ENCODE results near the gene HOOK2. TPM values are rescaled to one million over a fixed set of nuclear protein-coding genes. Genes with fewer than 3 reads are reported as not detected.
"Not testable (repeated sequence)": the region's sequence is repeated elsewhere in the genome, so short reads cannot be mapped to it uniquely, and the experiment has no call there.

HOOK2 gene
- total and polyA plus RNA-seq, 2 of the 4 experiments (the other 2 are of a cell fraction): 7.5 to 21.6 TPM

- H2AK5ac ChIP-seq (ENCODE audit: low read depth, low read length); H3K9ac ChIP-seq (ENCODE audit: low read depth, low read length); H3K9me3 ChIP-seq (ENCODE audit: control insufficient read depth, insufficient read depth, low read length); DNase-seq; H3K27ac ChIP-seq (ENCODE audit: insufficient read depth, low read length); H3K23ac ChIP-seq (ENCODE audit: low read depth, low read length); H3K4me1 ChIP-seq (ENCODE audit: control insufficient read depth, insufficient read depth, low read length); H3K4me2 ChIP-seq (ENCODE audit: low read depth, low read length); POLR2A ChIA-PET (ENCODE audit: unreplicated experiment); H2AK9ac ChIP-seq (replicated peaks; ENCODE audit: low read depth, low read length, poor library complexity); ATAC-seq (ENCODE audit: low read depth); H4K5ac ChIP-seq (ENCODE audit: low read depth, low read length); H2BK5ac ChIP-seq (ENCODE audit: low read depth, low read length, poor library complexity, severe bottlenecking); H2BK120ac ChIP-seq (ENCODE audit: low read depth, low read length); H4K20me1 ChIP-seq (ENCODE audit: insufficient read depth, low read length); H2BK15ac ChIP-seq (ENCODE audit: low read depth, low read length); H4K8ac ChIP-seq (ENCODE audit: low read depth in 2 of 2, low read length in 2 of 2); H2AFZ ChIP-seq (replicated peaks; ENCODE audit: low read length, poor library complexity); H3K14ac ChIP-seq (replicated peaks; ENCODE audit: low read depth, low read length); H3K27me3 ChIP-seq (ENCODE audit: control insufficient read depth, insufficient read depth, low read length); H3K18ac ChIP-seq (ENCODE audit: low read depth, low read length); H3K56ac ChIP-seq (ENCODE audit: extremely low read depth, insufficient read depth, low read length); BruUV-seq (replicated peaks); H3K9me1 ChIP-seq (ENCODE audit: insufficient read depth, low read length); H3K36me3 ChIP-seq (ENCODE audit: control insufficient read depth, insufficient read depth, low read length); H2BK20ac ChIP-seq (ENCODE audit: low read depth, low read length); H4K91ac ChIP-seq (ENCODE audit: insufficient read depth, low read depth, low read length); H3K4ac ChIP-seq (ENCODE audit: low read depth, low read length); intact Hi-C loops (cut with micrococcal nuclease); H3K79me1 ChIP-seq (ENCODE audit: low read depth in 1 of 2, low read length in 2 of 2); CTCF ChIA-PET; dilution Hi-C loops (cut with HindIII; ENCODE audit: low sequenced_read_pairs, unreplicated experiment); in situ Hi-C loops (cut with MboI; ENCODE audit: low sequenced_read_pairs); H3K4me3 ChIP-seq (ENCODE audit: insufficient read depth, low read depth, low read length): not testable (repeated sequence)
- no CpG with 5 or more reads among the region's 6 CpGs for WGBS, 2 experiments (ENCODE audit: extremely low coverage in 2 of 2, insufficient read length in 1 of 2)
Observed at GRCh38 chr19:12817188-12817587, 41.8 kb upstream of the HOOK2 start.
